ENCODE data around the gene SYVN1.

DNA sequence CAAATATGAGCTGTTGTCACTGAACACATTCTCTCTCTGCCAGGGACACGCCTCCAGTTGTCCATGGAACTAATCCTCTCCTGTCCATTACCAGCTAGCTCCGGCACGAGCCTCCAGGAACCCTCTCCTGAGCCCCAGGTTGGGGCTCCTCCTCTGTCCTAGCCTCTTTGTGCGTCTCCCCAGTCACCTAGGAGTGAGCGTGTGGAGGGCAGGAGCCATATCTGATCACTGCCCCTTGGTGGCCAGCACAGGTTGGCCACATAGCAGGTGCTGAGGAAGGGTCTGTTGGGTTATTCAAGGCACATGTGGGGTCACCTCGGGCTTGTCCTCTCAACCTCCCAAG lies 2.5 kb downstream of the SYVN1 start:
- TF ChIP-seq MEF2A (IDR thresholded peaks at IDR 0.05; ENCODE audit: insufficient read depth, low read depth, low read length) (no peak), CHD1 (IDR thresholded peaks at IDR 0.05; ENCODE audit: low read depth, low read length) (no peak), RBBP5 (conservative IDR thresholded peaks at IDR 0.05) (no peak), SP1 (IDR thresholded peaks at IDR 0.05; ENCODE audit: low read depth, low read length) (no peak), BHLHE40 (IDR thresholded peaks at IDR 0.05; ENCODE audit: borderline replicate concordance in 1 of 2, low read depth in 2 of 2, low read length in 1 of 2) (no peak)
- TF ChIP-seq, protein P1, sequence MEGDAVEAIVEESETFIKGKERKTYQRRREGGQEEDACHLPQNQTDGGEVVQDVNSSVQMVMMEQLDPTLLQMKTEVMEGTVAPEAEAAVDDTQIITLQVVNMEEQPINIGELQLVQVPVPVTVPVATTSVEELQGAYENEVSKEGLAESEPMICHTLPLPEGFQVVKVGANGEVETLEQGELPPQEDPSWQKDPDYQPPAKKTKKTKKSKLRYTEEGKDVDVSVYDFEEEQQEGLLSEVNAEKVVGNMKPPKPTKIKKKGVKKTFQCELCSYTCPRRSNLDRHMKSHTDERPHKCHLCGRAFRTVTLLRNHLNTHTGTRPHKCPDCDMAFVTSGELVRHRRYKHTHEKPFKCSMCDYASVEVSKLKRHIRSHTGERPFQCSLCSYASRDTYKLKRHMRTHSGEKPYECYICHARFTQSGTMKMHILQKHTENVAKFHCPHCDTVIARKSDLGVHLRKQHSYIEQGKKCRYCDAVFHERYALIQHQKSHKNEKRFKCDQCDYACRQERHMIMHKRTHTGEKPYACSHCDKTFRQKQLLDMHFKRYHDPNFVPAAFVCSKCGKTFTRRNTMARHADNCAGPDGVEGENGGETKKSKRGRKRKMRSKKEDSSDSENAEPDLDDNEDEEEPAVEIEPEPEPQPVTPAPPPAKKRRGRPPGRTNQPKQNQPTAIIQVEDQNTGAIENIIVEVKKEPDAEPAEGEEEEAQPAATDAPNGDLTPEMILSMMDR (IDR thresholded peaks at IDR 0.05 in 2 of 3, conservative IDR thresholded peaks at IDR 0.05 in 1 of 3; ENCODE audit: control insufficient read depth in 2 of 3, extremely low read depth in 1 of 3, insufficient read depth in 1 of 3, low read depth in 3 of 3, low read length in 3 of 3), result no peak
- TF ChIP-seq, protein P2, sequence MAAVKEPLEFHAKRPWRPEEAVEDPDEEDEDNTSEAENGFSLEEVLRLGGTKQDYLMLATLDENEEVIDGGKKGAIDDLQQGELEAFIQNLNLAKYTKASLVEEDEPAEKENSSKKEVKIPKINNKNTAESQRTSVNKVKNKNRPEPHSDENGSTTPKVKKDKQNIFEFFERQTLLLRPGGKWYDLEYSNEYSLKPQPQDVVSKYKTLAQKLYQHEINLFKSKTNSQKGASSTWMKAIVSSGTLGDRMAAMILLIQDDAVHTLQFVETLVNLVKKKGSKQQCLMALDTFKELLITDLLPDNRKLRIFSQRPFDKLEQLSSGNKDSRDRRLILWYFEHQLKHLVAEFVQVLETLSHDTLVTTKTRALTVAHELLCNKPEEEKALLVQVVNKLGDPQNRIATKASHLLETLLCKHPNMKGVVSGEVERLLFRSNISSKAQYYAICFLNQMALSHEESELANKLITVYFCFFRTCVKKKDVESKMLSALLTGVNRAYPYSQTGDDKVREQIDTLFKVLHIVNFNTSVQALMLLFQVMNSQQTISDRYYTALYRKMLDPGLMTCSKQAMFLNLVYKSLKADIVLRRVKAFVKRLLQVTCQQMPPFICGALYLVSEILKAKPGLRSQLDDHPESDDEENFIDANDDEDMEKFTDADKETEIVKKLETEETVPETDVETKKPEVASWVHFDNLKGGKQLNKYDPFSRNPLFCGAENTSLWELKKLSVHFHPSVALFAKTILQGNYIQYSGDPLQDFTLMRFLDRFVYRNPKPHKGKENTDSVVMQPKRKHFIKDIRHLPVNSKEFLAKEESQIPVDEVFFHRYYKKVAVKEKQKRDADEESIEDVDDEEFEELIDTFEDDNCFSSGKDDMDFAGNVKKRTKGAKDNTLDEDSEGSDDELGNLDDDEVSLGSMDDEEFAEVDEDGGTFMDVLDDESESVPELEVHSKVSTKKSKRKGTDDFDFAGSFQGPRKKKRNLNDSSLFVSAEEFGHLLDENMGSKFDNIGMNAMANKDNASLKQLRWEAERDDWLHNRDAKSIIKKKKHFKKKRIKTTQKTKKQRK (IDR thresholded peaks at IDR 0.05; ENCODE audit: low read depth, low read length), result no peak
